Transverse colon (tissue), 4 donors: Measurements from ENCODE around the gene HNMT.

ENCODE experiments used
- CTCF ChIP-seq, 5 experiments: fragments of 200-600 bp in 3 of 5; fragments of 450-650 bp in 2 of 5; sonication (generic) in 3 of 5; IDR thresholded peaks; 1 replicate in 2 of 5; 2 replicates in 3 of 5; pipeline ENCODE4 v1.5.1; 2016 to 2017; ENCODE audit warnings: antibody characterized with exemption in 5 of 5, inconsistent platforms in 3 of 5, mild to moderate bottlenecking in 2 of 5, moderate library complexity in 1 of 5
- EP300 ChIP-seq: sonication (generic); formaldehyde crosslinking; IDR thresholded peaks from one replicate; pipeline ENCODE4 v1.6.1; 2017; ENCODE audit warnings: antibody characterized with exemption, low read depth
- POLR2AphosphoS5 ChIP-seq, 3 donors: sonication (generic); formaldehyde crosslinking; IDR thresholded peaks; one replicate each; pipeline ENCODE4 v1.6.1; 2016; ENCODE audit warnings: antibody characterized with exemption in 3 of 3

- TF ChIP-seq EP300 = no peak
- peak; percentile 35 to 75 (median 64) for TF ChIP-seq POLR2AphosphoS5 (IDR thresholded peaks at IDR 0.05)
- no peak for TF ChIP-seq CTCF (IDR thresholded peaks at IDR 0.05)
These were observed at the start of gene HNMT for GRCh38 chr2:137964066-137964858.
